Type B pancreatic cell (in vitro differentiated cells): ENCODE data around the gene ITGA2. TPM values are rescaled to one million over a fixed set of nuclear protein-coding genes. Genes with fewer than 3 reads are reported as not detected.

Source experiments
- DNase-seq: peaks from one replicate; pipeline ENCODE4 v3.0.0; 2021; ENCODE audit warnings: mixed read lengths; ENCODE audit not compliant: unreplicated experiment; ENCODE audit errors: extremely low spot score
- H3K27ac Mint-ChIP-seq: 2 replicates; pipeline ENCODE4 v1.8.0; 2021; ENCODE audit warnings: mild to moderate bottlenecking, mixed read lengths
- H3K27me3 Mint-ChIP-seq: 2 replicates; pipeline ENCODE4 v1.8.0; 2021; ENCODE audit warnings: mixed read lengths
- H3K36me3 Mint-ChIP-seq: 2 replicates; pipeline ENCODE4 v1.8.0; 2021; ENCODE audit warnings: mixed read lengths
- H3K4me1 Mint-ChIP-seq: one replicate; pipeline ENCODE4 v1.8.0; 2021; ENCODE audit warnings: mixed read lengths; ENCODE audit not compliant: unreplicated experiment
- H3K4me3 Mint-ChIP-seq: 2 replicates; pipeline ENCODE4 v1.8.0; 2021; ENCODE audit warnings: mild to moderate bottlenecking, mixed read lengths
- H3K9me3 Mint-ChIP-seq: 2 replicates; pipeline ENCODE4 v1.8.0; 2021; ENCODE audit warnings: mixed read lengths
- total RNA-seq: library from RNA; stranded (reverse); gene quantifications from 2 replicates; pipeline ENCODE4 v1.2.1, GENCODE V29; 2021; ENCODE audit warnings: low replicate concordance
- TF ChIP-seq, protein P1 (sequence below): fragments of 200-600 bp; sonication (generic); conservative IDR thresholded peaks from 2 replicates; pipeline ENCODE4 v1.5.0; 2021; ENCODE audit warnings: antibody characterized with exemption, mild to moderate bottlenecking

ITGA2 gene
- total RNA-seq, 1 donor from 2014 or later: 9.5 TPM

DNA sequence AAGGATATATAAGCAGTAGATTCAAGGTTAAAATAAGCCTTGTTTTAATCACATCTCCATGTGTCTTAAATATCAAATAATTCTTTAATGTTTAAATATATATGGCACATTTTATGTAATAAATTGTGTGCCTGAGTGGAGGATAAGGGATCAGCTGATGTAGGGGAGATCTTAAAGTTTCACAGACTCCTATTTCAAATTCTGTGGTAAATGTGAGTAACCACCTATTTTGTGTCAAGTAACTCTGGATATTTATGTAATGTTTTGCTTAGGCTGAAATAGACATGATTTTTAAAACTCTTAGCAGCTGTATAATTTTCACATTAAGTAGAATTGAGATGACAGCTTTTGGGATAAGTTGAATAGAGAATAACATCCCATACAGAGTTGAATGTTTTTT is 41.3 kb upstream of the ITGA2 start:
- peaks cover 6% of the 10 kb centered on the region for H3K4me1 Mint-ChIP-seq
- peaks cover 4% of the 10 kb centered on the region for H3K9me3 Mint-ChIP-seq
- H3K36me3 Mint-ChIP-seq: peaks cover 4% of the 10 kb centered on the region
- TF ChIP-seq, protein P1, sequence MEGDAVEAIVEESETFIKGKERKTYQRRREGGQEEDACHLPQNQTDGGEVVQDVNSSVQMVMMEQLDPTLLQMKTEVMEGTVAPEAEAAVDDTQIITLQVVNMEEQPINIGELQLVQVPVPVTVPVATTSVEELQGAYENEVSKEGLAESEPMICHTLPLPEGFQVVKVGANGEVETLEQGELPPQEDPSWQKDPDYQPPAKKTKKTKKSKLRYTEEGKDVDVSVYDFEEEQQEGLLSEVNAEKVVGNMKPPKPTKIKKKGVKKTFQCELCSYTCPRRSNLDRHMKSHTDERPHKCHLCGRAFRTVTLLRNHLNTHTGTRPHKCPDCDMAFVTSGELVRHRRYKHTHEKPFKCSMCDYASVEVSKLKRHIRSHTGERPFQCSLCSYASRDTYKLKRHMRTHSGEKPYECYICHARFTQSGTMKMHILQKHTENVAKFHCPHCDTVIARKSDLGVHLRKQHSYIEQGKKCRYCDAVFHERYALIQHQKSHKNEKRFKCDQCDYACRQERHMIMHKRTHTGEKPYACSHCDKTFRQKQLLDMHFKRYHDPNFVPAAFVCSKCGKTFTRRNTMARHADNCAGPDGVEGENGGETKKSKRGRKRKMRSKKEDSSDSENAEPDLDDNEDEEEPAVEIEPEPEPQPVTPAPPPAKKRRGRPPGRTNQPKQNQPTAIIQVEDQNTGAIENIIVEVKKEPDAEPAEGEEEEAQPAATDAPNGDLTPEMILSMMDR: no peak
- H3K27me3 Mint-ChIP-seq: no peaks in the 10 kb centered on the region
- no peak overlapping the region for H3K27ac Mint-ChIP-seq
- DNase-seq: no peak
- H3K4me3 Mint-ChIP-seq: no peak overlapping the region

DNA sequence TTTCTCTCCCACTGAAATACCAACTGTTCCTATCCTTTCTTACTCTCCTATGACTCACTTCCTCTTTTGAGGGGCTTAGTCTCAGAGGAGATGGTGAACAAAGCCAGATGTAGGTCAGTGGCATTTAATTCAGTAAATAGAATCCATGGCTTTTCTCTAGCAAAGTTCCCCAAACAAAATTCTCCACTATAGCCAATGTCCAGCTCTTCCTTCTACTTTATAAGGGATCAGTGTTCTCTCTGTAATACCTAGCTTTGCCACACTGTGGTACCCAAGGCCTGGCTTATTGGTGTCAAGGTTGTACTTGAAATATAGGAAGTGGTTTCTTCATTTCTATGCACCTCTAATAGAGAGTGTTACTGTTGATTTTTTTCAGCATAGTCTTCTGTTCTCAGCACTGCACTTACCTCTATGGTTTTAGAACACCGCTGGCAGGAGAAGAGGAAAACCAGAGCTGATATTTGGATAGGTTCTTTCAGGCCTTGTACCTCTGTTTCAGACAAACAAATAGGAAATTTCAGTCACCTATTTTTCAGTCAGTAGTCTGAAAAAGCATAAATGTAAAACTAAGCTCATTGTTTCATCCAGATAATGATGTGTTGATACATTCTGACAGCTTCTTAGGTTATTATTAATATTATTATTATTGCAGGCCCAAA is 40.6 kb upstream of the ITGA2 start:
- H3K4me1 Mint-ChIP-seq: peaks cover 6% of the 10 kb centered on the region
- TF ChIP-seq, protein P1: peak; percentile 87
- DNase-seq: no peak
- H3K36me3 Mint-ChIP-seq: no peaks in the 10 kb centered on the region
- no peak overlapping the region for H3K4me3 Mint-ChIP-seq
- H3K27ac Mint-ChIP-seq: no peak overlapping the region
- no peaks in the 10 kb centered on the region for H3K9me3 Mint-ChIP-seq
- no peaks in the 10 kb centered on the region for H3K27me3 Mint-ChIP-seq

DNA sequence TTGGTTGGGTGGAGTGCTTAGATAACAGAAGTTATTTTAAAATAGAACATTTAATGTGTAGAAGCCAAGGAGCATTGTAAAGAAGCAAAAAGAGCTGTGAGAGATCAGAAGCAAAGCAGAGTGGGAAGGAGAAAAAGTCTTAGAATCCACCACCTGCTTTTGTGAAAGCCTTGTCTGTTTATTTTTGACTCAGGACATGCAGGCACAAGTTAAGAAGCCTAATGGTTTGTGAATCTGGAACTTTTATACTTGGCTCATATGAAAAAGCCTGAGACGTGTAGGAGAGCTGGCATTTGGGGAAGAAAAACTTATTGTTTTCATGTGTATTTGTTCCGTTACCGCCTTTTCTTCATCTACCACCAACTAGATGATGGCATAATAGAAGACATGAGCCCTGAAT is 38.5 kb upstream of the ITGA2 start:
- no peaks in the 10 kb centered on the region for H3K36me3 Mint-ChIP-seq
- no peak for DNase-seq
- no peak overlapping the region for H3K27ac Mint-ChIP-seq
- no peaks in the 10 kb centered on the region for H3K9me3 Mint-ChIP-seq
- no peak overlapping the region for H3K4me3 Mint-ChIP-seq
- TF ChIP-seq, protein P1: no peak
- peaks cover 6% of the 10 kb centered on the region for H3K4me1 Mint-ChIP-seq
- no peaks in the 10 kb centered on the region for H3K27me3 Mint-ChIP-seq

DNA sequence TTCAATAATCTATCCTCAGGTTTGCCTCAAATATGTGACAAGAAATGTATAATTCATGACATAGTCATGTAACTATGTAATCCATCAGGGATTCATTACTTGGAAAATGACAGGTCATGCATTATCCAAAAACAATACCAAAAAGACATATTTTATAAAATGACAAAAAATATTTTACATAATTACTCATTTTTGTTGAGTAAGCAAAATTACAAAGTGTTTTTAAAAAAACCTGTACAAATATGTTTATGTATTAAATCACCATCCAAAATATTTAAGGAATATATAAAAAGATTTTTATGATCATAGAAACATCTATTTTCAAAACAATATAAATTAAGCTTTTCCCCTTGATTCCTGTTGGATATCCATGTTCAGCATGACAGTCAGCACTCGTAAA is 36.7 kb upstream of the ITGA2 start:
- H3K27me3 Mint-ChIP-seq: no peaks in the 10 kb centered on the region
- no peak overlapping the region for H3K4me3 Mint-ChIP-seq
- no peaks in the 10 kb centered on the region for H3K9me3 Mint-ChIP-seq
- TF ChIP-seq, protein P1: no peak
- no peaks in the 10 kb centered on the region for H3K36me3 Mint-ChIP-seq
- peaks cover 6% of the 10 kb centered on the region for H3K4me1 Mint-ChIP-seq
- DNase-seq: no peak
- H3K27ac Mint-ChIP-seq: no peak overlapping the region

DNA sequence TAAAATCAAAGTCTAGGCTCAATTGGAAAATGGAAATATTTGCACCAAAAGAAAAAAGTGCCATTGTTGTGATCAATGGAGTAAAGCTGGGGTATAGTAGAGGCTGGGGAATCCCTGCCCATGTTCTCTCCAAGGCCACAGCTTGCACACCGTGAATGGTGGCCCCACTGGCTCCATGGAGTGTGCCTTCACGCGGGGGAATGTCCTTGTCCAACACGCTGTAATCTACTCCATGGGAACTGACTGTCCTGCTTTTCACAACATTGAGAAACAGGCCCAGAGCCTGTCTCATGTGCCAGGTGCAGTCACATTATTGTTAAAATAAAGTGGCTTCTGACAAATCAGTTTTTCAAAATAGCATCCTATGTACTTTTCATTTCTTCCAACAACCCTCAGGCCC is 33.1 kb upstream of the ITGA2 start:
- H3K36me3 Mint-ChIP-seq: no peaks in the 10 kb centered on the region
- H3K27ac Mint-ChIP-seq: no peak overlapping the region
- TF ChIP-seq, protein P1: no peak

More for the DNA sequence above, 33.1 kb upstream of the ITGA2 start:
- Mint-ChIP-seq H3K4me1 (no peaks in the 10 kb centered on the region), H3K4me3 (no peak overlapping the region), H3K9me3 (no peaks in the 10 kb centered on the region), H3K27me3 (no peaks in the 10 kb centered on the region)
- no peak for DNase-seq
